Measurements from ENCODE around the gene EXPH5.

DNA sequence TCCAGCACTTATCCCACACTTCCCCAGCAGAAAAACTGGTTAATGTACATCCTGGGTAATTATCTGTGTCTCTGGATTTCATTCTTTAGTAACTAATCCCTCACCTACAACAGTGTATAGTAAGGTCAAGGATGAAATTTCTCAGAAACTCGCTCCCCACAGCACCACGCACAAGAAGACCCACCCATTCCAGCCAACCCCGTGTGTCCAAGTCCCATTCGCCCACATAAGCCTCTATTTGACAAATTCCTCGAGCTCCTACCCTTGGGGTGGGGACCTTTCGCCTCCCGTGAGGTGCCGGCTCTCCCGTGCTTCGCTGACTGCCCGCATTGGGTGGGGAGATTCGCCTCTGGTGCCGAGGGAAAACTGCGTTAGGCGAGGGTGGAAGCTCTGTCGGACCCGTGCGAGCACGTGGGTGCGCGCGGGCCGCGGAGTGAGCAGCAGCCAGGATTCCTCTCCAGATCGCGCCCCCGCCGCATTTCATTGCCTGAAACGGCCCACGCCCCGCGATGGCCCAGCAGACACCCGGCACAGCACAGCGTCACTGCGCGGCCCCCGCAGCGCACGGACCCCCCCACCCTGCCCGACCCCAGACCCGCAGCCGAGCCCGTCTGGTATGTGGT is 866 bp downstream of the EXPH5 start:
- TF ChIP-seq CTCF (optimal IDR thresholded peaks at IDR 0.05 in 1 of 3, IDR thresholded peaks at IDR 0.05 in 1 of 3, conservative IDR thresholded peaks at IDR 0.05 in 1 of 3; ENCODE audit: extremely low read depth in 1 of 3, insufficient read depth in 2 of 3, low read length in 3 of 3) = no peak
- TF ChIP-seq EZH2 (IDR thresholded peaks at IDR 0.05; ENCODE audit: low read length) = no peak

All from keratinocyte (primary cell).